Bronchial epithelial cell (primary cell): ENCODE measurements around the gene NEU1. TPM values are rescaled to one million over a fixed set of nuclear protein-coding genes. Genes with fewer than 3 reads are reported as not detected.
A peak's percentile ranks its signal among the peaks of the same experiment; 100 is the strongest.
"Not testable (repeated sequence)": the region's sequence is repeated elsewhere in the genome, so short reads cannot be mapped to it uniquely, and the experiment has no call there.

ENCODE experiments used
- DNase-seq: peaks from one replicate; pipeline ENCODE4 v3.0.0-alpha.2; 2010; ENCODE audit warnings: low read depth
- FAIRE-seq: peaks from 2 replicates; lab custom pipeline; 2011; peaks lifted over from hg19 to GRCh38; lab: Jason Lieb, UNC
- H3K27me3 ChIP-seq: 2 replicates; pipeline ENCODE4 v1.5.1; 2011; ENCODE audit warnings: low read length; ENCODE audit not compliant: control insufficient read depth, insufficient read depth
- H3K36me3 ChIP-seq: 2 replicates; pipeline ENCODE4 v1.5.1; 2011; ENCODE audit warnings: low read length; ENCODE audit not compliant: control insufficient read depth, insufficient read depth
- H3K4me3 ChIP-seq: 2 replicates; pipeline ENCODE4 v1.5.1; 2011; ENCODE audit warnings: mild to moderate bottlenecking, low read depth, low read length, control low read depth
- total RNA-seq: library from RNA; depleted of rRNA; stranded (reverse); fragments of >200 nt; gene quantifications from 2 replicates; pipeline ENCODE4 v1.2.1, GENCODE V29; 2014
- TF ChIP-seq, protein P1 (sequence below): IDR thresholded peaks from 2 replicates; pipeline ENCODE4 v1.5.1; 2011; ENCODE audit warnings: mild to moderate bottlenecking, moderate library complexity, low read length, control low read depth, inconsistent platforms; ENCODE audit not compliant: insufficient read depth, severe bottlenecking

The NEU1 gene
- total RNA-seq, 1 donor from 2014 or later = 70.3 TPM

DNA sequence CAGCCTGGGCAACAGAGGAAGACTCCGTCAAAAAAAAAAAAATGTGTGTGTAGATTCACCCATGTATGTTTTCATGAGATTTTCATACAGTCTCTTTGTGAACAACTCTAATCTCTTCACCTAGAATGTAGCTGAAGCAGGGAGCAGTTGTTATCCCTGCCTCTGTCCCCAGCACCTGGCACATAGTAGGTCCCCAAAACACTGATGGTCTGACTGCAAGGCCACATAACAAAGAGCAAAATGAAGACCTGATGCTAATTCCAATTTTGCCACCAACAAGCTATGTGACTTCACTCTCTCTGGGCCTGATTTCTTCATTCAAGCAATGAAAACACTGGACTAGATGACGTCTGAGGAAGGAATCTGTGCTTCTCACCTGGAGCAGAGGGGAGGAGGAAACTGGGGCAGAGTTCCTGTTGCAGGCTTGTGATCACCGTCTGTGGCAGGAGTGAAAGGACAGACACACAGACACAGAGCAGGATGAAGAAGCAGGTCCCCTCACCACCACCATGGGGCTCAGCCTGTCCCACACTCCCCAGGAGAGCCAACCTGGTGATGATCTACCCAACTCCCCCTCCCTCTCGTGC lies 11.6 kb upstream of the NEU1 start:
- H3K4me3 ChIP-seq = no peak overlapping the region
- TF ChIP-seq, protein P1, sequence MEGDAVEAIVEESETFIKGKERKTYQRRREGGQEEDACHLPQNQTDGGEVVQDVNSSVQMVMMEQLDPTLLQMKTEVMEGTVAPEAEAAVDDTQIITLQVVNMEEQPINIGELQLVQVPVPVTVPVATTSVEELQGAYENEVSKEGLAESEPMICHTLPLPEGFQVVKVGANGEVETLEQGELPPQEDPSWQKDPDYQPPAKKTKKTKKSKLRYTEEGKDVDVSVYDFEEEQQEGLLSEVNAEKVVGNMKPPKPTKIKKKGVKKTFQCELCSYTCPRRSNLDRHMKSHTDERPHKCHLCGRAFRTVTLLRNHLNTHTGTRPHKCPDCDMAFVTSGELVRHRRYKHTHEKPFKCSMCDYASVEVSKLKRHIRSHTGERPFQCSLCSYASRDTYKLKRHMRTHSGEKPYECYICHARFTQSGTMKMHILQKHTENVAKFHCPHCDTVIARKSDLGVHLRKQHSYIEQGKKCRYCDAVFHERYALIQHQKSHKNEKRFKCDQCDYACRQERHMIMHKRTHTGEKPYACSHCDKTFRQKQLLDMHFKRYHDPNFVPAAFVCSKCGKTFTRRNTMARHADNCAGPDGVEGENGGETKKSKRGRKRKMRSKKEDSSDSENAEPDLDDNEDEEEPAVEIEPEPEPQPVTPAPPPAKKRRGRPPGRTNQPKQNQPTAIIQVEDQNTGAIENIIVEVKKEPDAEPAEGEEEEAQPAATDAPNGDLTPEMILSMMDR = no peak
- peak; percentile 15 for DNase-seq
- H3K36me3 ChIP-seq = no peaks in the 10 kb centered on the region
- H3K27me3 ChIP-seq = no peaks in the 10 kb centered on the region
- FAIRE-seq = no peak

DNA sequence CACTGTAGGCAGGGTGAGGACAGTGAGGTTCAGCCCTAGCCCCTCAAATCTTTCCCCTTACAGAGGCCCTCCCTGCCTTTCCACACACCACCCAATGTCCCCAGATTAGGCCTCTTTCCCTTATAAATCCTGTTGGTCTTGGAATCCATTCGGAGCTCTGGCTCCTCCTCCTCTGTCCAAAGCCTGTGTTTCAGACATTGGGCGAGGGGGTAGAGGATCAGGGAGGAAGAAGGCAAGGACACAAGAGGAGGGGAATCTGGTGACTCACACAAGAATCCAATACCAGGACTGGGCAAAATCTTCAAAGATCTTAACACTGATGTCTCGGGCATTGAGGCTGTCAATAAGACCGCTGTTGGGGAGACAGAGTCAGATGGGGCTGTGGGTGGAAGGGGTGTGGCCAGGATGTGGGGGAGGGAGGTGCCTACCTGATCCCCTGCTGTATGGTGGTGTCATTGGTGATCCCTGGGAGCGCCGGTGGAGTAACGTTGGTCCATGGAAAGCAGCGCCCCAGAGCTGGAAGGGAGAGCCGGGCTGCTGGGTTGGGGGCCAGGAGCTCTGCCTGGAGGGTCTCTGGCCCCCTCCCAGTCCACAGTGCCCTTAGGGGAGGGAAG lies 8.5 kb upstream of the NEU1 start:
- no peaks in the 10 kb centered on the region for H3K36me3 ChIP-seq
- DNase-seq = no peak
- no peak for FAIRE-seq
- H3K4me3 ChIP-seq = no peak overlapping the region
- TF ChIP-seq, protein P1 = no peak
- H3K27me3 ChIP-seq = no peaks in the 10 kb centered on the region

DNA sequence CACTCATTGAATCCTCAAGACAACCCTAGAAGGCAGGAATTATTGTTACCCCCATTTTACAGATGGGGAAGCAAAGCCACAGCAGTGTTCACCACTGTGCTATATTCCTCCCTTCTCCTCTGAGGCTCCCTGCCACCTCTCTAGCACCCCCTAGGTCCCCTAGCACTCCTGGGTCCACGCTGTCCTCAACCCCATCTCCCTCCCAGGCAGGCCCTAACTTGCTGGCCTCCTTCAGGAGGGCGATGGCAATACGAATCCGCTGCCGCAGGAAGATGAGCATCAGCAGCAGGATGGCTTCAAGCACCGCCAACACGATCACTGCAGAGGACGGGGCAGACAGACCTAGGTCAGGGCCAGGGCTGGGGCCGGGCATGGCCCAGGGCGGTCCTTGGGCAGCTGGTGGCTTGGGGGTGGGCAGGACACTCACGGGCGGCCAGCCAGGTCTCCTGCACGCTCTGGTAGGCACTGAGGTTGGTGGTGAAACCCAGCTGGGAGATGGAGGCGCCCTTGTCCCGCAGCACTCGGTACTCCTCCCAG lies 7.8 kb upstream of the NEU1 start:
- peak; percentile 4 for DNase-seq
- Histone ChIP-seq H3K36me3 (no peaks in the 10 kb centered on the region), H3K4me3 (no peak overlapping the region), H3K27me3 (no peaks in the 10 kb centered on the region)
- FAIRE-seq = no peak
- TF ChIP-seq, protein P1 = no peak

DNA sequence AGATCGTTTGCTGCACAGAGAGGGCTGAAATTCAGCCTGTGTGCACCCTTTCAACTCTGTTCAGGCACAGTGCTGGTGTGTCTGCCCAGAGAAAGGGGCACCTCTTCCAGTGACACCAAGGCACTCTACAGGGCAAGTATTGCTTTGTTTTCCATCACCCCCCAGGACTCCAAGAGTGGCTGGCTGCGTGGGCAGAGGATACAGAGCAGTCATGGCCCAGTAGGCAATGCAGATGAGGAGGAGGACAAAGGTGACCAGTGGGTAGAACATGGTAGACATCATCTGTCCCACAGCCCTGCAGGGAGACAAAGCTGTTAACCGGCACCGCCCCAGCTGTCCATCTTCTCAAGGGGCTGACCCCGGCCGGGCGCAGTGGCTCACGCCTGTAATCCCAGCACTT lies 6.7 kb upstream of the NEU1 start:
- no peaks in the 10 kb centered on the region for H3K27me3 ChIP-seq
- no peak for DNase-seq
- no peak overlapping the region for H3K4me3 ChIP-seq
- FAIRE-seq = no peak
- TF ChIP-seq, protein P1 = no peak
- no peaks in the 10 kb centered on the region for H3K36me3 ChIP-seq

DNA sequence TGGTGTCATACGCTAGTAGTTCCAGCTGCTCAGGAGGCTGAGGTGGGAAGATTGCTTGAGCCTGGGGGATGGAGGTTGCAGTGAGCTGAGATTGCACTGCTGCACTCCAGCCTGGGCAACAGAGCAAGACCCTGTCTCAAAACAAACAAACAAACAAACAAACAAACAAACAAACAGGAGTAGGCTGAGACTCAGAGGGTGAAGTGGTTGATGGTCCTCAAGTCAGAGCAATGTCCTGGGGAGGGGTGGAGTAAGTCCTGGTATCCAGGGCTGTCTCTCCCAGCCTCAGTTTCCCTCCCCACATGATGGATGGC lies 6.0 kb upstream of the NEU1 start:
- not testable (repeated sequence) for H3K36me3 ChIP-seq, DNase-seq, H3K4me3 ChIP-seq, FAIRE-seq, H3K27me3 ChIP-seq

DNA sequence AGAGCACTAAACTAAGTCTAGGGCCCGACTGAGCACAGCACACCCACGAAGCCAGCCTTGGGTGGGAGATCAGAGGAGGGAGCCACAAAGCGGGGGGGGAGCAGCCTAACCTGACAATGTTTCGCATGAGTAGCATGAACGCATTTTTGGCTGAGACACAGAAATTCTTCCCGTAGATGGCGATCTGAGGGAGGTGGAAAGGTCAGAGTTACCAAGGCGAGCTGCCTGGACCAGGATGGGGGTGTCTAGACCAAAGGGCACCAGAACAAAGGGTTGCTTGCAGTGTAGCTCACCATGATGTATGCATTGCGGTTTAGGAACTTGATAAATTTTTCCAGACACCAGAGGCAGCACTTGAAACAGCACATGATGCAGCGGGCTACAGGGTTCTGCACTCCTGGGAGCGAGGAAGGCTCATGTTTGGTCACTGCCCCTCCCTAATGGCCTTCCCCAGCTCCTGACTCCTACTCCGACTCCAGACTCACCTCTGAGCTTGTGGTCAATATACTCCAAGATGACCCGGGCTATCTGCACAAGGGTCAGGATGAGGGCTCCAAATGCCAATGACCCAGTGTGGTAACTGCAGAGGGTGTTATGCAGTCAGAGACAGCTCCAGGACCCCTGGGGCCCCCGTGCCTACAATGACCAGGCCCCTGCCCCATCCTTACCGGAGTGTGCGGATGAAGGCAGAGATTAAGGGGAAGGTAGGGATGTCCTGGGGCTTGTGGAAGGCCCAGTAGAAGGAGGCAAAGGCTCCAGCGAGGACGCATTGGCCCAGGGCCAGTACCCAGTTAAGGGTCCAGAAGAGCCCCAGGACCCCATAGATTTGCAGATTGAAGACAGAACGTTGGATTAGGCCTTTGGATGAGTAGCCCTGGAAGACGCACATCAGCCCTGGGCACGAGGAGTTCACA lies 2.8 kb upstream of the NEU1 start:
- peaks cover 2% of the 10 kb centered on the region for H3K36me3 ChIP-seq
- TF ChIP-seq, protein P1 = no peak
- H3K4me3 ChIP-seq = no peak overlapping the region
- DNase-seq (no peak), FAIRE-seq (no peak)
- H3K27me3 ChIP-seq = no peaks in the 10 kb centered on the region
